GM23338 (cell line): ENCODE data around the gene GMEB2. TPM values are rescaled to one million over a fixed set of nuclear protein-coding genes. Genes with fewer than 3 reads are reported as not detected.

Experiments
- ATAC-seq: fragments of 200-7000 bp; cut with Tn5 transposase; 3 replicates; pipeline ENCODE4 v1.9.1; 2020
- DNase-seq: peaks from one replicate; pipeline ENCODE4 v3.0.0-alpha.2; 2015; ENCODE audit warnings: low spot score
- H2AFZ ChIP-seq: fragments of 200-600 bp; sonication (generic); 2 replicates; pipeline ENCODE4 v1.8.0; 2016; ENCODE audit warnings: antibody characterized with exemption, mild to moderate bottlenecking, moderate library complexity
- H3F3A ChIP-seq: fragments of 200-600 bp; sonication (generic); replicated peaks from 2 replicates; pipeline ENCODE4 v1.8.0; 2017; ENCODE audit warnings: antibody characterized with exemption, mixed run types, low read depth
- H3K27ac ChIP-seq: fragments of 200-600 bp; sonication (generic); 2 replicates; pipeline ENCODE4 v1.6.1; 2016; ENCODE audit warnings: low read depth
- H3K27me3 ChIP-seq: fragments of 200-600 bp; sonication (generic); 2 replicates; pipeline ENCODE4 v1.8.0; 2016; ENCODE audit warnings: mild to moderate bottlenecking, mixed run types, moderate library complexity; ENCODE audit not compliant: insufficient read depth
- H3K36me3 ChIP-seq: fragments of 200-600 bp; sonication (generic); 2 replicates; pipeline ENCODE4 v1.8.0; 2016; ENCODE audit warnings: mild to moderate bottlenecking; ENCODE audit not compliant: insufficient read depth
- H3K4me1 ChIP-seq: fragments of 200-600 bp; sonication (generic); 2 replicates; pipeline ENCODE4 v1.8.0; 2016; ENCODE audit warnings: mild to moderate bottlenecking, moderate library complexity; ENCODE audit not compliant: insufficient read depth
- H3K4me2 ChIP-seq: fragments of 200-600 bp; sonication (generic); 2 replicates; pipeline ENCODE4 v1.7.1; 2017; ENCODE audit warnings: mixed run types
- H3K4me3 ChIP-seq: fragments of 200-600 bp; sonication (generic); 2 replicates; pipeline ENCODE4 v1.6.1; 2016; ENCODE audit warnings: mixed run types
- H3K79me2 ChIP-seq: fragments of 200-600 bp; sonication (generic); replicated peaks from 2 replicates; pipeline ENCODE4 v1.8.0; 2017; ENCODE audit warnings: mild to moderate bottlenecking; ENCODE audit not compliant: insufficient read depth
- H3K9me2 ChIP-seq: fragments of 200-600 bp; sonication (generic); 2 replicates; pipeline ENCODE4 v1.8.0; 2017; ENCODE audit not compliant: insufficient read depth
- H4K20me1 ChIP-seq: fragments of 200-600 bp; sonication (generic); replicated peaks from 2 replicates; pipeline ENCODE4 v1.8.0; 2017; ENCODE audit warnings: mild to moderate bottlenecking; ENCODE audit not compliant: insufficient read depth
- H3K27ac Mint-ChIP-seq: 2 replicates; pipeline ENCODE4 v1.8.0; 2020; ENCODE audit warnings: inconsistent platforms, mild to moderate bottlenecking, moderate library complexity, mixed read lengths
- H3K27me3 Mint-ChIP-seq: 3 replicates; pipeline ENCODE4 v1.8.0; 2022; ENCODE audit warnings: low read depth, mild to moderate bottlenecking, moderate library complexity, mixed read lengths, inconsistent platforms; ENCODE audit not compliant: insufficient read depth, poor library complexity
- H3K36me3 Mint-ChIP-seq: 3 replicates; pipeline ENCODE4 v1.8.0; 2021; ENCODE audit warnings: low read depth, mild to moderate bottlenecking, inconsistent platforms, moderate library complexity, mixed read lengths
- H3K4me1 Mint-ChIP-seq: 3 replicates; pipeline ENCODE4 v1.8.0; 2020; ENCODE audit warnings: mild to moderate bottlenecking, inconsistent platforms, mixed read lengths
- H3K4me3 Mint-ChIP-seq: 3 replicates; pipeline ENCODE4 v1.8.0; 2021; ENCODE audit warnings: moderate library complexity, mild to moderate bottlenecking, inconsistent platforms, mixed read lengths
- H3K9me3 Mint-ChIP-seq: 3 replicates; pipeline ENCODE4 v1.8.0; 2020; ENCODE audit warnings: moderate library complexity, mild to moderate bottlenecking, inconsistent platforms, mixed read lengths
- CREB1 ChIP-seq: fragments of 250-450 bp; sonication (Bioruptor Pico); IDR thresholded peaks from 2 replicates; pipeline ENCODE4 v1.5.0; 2020; ENCODE audit warnings: low read depth, mild to moderate bottlenecking, moderate library complexity
- CTCF ChIP-seq, 2 experiments: fragments of 200-600 bp in 1 of 2; sonication (generic) in 1 of 2; conservative IDR thresholded peaks; 2 replicates each; pipeline versions ENCODE4 v1.5.1 to v1.6.1; 2016 to 2017; ENCODE audit warnings: antibody characterized with exemption in 2 of 2, low read depth in 2 of 2, mild to moderate bottlenecking in 2 of 2, moderate library complexity in 1 of 2
- EZH2 ChIP-seq: fragments of 200-600 bp; sonication (generic); IDR thresholded peaks from one replicate; pipeline ENCODE4 v1.8.0; 2017; ENCODE audit warnings: antibody characterized with exemption, mild to moderate bottlenecking, low read depth; ENCODE audit not compliant: unreplicated experiment
- EZH2phosphoT487 ChIP-seq: fragments of 200-600 bp; sonication (generic); IDR thresholded peaks from one replicate; pipeline ENCODE4 v1.8.1; 2018; ENCODE audit warnings: antibody characterized with exemption; ENCODE audit not compliant: unreplicated experiment
- JUNB ChIP-seq: IDR thresholded peaks from one replicate; pipeline ENCODE4 v1.6.1; 2016; ENCODE audit warnings: antibody characterized with exemption; ENCODE audit not compliant: unreplicated experiment
- NANOG ChIP-seq: IDR thresholded peaks from 2 replicates; pipeline ENCODE4 v1.6.1; 2016; ENCODE audit warnings: antibody characterized with exemption, borderline replicate concordance
- POLR2AphosphoS5 ChIP-seq: IDR thresholded peaks from 2 replicates; pipeline ENCODE4 v1.6.1; 2016; ENCODE audit warnings: antibody characterized with exemption, low read depth
- STAT1 ChIP-seq: IDR thresholded peaks from one replicate; pipeline ENCODE4 v1.6.1; 2016; ENCODE audit warnings: antibody characterized with exemption; ENCODE audit not compliant: unreplicated experiment
- ZNF114 ChIP-seq: fragments of 250-450 bp; sonication (Bioruptor Pico); IDR thresholded peaks from 2 replicates; pipeline ENCODE4 v1.5.0; 2020; ENCODE audit warnings: mild to moderate bottlenecking, moderate library complexity
- ZNF331 ChIP-seq: fragments of 250-450 bp; sonication (Bioruptor Pico); IDR thresholded peaks from 2 replicates; pipeline ENCODE4 v1.5.0; 2020; ENCODE audit warnings: low read depth, mild to moderate bottlenecking, moderate library complexity
- polyA plus RNA-seq: library from polyadenylated mRNA; unstranded; fragments of >200 nt; fragmentation: Nextera tagmentation; extraction: Ambion mirVana; gene quantifications from 2 replicates; pipeline ENCODE4 v1.2.1, GENCODE V29; 2016
- total RNA-seq: library from RNA; depleted of rRNA; stranded (reverse); fragments of >200 nt; shearing (Covaris generic); gene quantifications from 2 replicates; pipeline ENCODE4 v1.2.3, GENCODE V29; 2014
- TF ChIP-seq, protein P1 (sequence below): IDR thresholded peaks from 2 replicates; pipeline ENCODE4 v1.6.1; 2016; ENCODE audit warnings: antibody characterized with exemption
- TF ChIP-seq, protein P2 (sequence below): IDR thresholded peaks from one replicate; pipeline ENCODE4 v1.6.1; 2018; ENCODE audit warnings: antibody characterized with exemption; ENCODE audit not compliant: unreplicated experiment
- TF ChIP-seq, protein P3 (sequence below): fragments of 250-450 bp; sonication (Bioruptor Pico); IDR thresholded peaks from 2 replicates; pipeline ENCODE4 v1.5.0; 2020; ENCODE audit warnings: mild to moderate bottlenecking, moderate library complexity

The GMEB2 gene
- total and polyA plus RNA-seq, 2 experiments from 2014 or later, result 4.4 to 20.6 TPM

- Histone ChIP-seq H3K36me3 (no peaks in the 10 kb centered on the region), H3F3A (0 out of 2 replicates have a peak, but pooled peaks cover 2% of the 10 kb centered on the region), H3K79me2 (no peaks in the 10 kb centered on the region), H3K9me2 (no peaks in the 10 kb centered on the region), H3K4me3 (no peak overlapping the region), H3K4me1 (no peaks in the 10 kb centered on the region), H4K20me1 (no peaks in the 10 kb centered on the region), H2AFZ (no peak overlapping the region), H3K27me3 (no peaks in the 10 kb centered on the region), H3K27ac (no peak overlapping the region), H3K4me2 (no peak overlapping the region)
- DNase-seq, result no peak
- Mint-ChIP-seq H3K27me3 (peaks cover 3% of the 10 kb centered on the region), H3K4me3 (no peak overlapping the region), H3K4me1 (no peaks in the 10 kb centered on the region), H3K36me3 (peaks cover 18% of the 10 kb centered on the region), H3K27ac (no peak overlapping the region; the same call in 1 of the 2 replicates), H3K9me3 (no peaks in the 10 kb centered on the region)
- TF ChIP-seq EZH2phosphoT487 (no peak), EZH2 (no peak), CREB1 (no peak), NANOG (no peak), STAT1 (no peak), POLR2AphosphoS5 (no peak), JUNB (no peak), CTCF (conservative IDR thresholded peaks at IDR 0.05; ENCODE audit: low read depth in 2 of 2) (no peak), ZNF331 (no peak), ZNF114 (no peak)
- TF ChIP-seq, protein P1, sequence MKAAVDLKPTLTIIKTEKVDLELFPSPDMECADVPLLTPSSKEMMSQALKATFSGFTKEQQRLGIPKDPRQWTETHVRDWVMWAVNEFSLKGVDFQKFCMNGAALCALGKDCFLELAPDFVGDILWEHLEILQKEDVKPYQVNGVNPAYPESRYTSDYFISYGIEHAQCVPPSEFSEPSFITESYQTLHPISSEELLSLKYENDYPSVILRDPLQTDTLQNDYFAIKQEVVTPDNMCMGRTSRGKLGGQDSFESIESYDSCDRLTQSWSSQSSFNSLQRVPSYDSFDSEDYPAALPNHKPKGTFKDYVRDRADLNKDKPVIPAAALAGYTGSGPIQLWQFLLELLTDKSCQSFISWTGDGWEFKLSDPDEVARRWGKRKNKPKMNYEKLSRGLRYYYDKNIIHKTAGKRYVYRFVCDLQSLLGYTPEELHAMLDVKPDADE, result no peak
- TF ChIP-seq, protein P2, sequence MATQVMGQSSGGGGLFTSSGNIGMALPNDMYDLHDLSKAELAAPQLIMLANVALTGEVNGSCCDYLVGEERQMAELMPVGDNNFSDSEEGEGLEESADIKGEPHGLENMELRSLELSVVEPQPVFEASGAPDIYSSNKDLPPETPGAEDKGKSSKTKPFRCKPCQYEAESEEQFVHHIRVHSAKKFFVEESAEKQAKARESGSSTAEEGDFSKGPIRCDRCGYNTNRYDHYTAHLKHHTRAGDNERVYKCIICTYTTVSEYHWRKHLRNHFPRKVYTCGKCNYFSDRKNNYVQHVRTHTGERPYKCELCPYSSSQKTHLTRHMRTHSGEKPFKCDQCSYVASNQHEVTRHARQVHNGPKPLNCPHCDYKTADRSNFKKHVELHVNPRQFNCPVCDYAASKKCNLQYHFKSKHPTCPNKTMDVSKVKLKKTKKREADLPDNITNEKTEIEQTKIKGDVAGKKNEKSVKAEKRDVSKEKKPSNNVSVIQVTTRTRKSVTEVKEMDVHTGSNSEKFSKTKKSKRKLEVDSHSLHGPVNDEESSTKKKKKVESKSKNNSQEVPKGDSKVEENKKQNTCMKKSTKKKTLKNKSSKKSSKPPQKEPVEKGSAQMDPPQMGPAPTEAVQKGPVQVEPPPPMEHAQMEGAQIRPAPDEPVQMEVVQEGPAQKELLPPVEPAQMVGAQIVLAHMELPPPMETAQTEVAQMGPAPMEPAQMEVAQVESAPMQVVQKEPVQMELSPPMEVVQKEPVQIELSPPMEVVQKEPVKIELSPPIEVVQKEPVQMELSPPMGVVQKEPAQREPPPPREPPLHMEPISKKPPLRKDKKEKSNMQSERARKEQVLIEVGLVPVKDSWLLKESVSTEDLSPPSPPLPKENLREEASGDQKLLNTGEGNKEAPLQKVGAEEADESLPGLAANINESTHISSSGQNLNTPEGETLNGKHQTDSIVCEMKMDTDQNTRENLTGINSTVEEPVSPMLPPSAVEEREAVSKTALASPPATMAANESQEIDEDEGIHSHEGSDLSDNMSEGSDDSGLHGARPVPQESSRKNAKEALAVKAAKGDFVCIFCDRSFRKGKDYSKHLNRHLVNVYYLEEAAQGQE, result no peak
- TF ChIP-seq, protein P3, sequence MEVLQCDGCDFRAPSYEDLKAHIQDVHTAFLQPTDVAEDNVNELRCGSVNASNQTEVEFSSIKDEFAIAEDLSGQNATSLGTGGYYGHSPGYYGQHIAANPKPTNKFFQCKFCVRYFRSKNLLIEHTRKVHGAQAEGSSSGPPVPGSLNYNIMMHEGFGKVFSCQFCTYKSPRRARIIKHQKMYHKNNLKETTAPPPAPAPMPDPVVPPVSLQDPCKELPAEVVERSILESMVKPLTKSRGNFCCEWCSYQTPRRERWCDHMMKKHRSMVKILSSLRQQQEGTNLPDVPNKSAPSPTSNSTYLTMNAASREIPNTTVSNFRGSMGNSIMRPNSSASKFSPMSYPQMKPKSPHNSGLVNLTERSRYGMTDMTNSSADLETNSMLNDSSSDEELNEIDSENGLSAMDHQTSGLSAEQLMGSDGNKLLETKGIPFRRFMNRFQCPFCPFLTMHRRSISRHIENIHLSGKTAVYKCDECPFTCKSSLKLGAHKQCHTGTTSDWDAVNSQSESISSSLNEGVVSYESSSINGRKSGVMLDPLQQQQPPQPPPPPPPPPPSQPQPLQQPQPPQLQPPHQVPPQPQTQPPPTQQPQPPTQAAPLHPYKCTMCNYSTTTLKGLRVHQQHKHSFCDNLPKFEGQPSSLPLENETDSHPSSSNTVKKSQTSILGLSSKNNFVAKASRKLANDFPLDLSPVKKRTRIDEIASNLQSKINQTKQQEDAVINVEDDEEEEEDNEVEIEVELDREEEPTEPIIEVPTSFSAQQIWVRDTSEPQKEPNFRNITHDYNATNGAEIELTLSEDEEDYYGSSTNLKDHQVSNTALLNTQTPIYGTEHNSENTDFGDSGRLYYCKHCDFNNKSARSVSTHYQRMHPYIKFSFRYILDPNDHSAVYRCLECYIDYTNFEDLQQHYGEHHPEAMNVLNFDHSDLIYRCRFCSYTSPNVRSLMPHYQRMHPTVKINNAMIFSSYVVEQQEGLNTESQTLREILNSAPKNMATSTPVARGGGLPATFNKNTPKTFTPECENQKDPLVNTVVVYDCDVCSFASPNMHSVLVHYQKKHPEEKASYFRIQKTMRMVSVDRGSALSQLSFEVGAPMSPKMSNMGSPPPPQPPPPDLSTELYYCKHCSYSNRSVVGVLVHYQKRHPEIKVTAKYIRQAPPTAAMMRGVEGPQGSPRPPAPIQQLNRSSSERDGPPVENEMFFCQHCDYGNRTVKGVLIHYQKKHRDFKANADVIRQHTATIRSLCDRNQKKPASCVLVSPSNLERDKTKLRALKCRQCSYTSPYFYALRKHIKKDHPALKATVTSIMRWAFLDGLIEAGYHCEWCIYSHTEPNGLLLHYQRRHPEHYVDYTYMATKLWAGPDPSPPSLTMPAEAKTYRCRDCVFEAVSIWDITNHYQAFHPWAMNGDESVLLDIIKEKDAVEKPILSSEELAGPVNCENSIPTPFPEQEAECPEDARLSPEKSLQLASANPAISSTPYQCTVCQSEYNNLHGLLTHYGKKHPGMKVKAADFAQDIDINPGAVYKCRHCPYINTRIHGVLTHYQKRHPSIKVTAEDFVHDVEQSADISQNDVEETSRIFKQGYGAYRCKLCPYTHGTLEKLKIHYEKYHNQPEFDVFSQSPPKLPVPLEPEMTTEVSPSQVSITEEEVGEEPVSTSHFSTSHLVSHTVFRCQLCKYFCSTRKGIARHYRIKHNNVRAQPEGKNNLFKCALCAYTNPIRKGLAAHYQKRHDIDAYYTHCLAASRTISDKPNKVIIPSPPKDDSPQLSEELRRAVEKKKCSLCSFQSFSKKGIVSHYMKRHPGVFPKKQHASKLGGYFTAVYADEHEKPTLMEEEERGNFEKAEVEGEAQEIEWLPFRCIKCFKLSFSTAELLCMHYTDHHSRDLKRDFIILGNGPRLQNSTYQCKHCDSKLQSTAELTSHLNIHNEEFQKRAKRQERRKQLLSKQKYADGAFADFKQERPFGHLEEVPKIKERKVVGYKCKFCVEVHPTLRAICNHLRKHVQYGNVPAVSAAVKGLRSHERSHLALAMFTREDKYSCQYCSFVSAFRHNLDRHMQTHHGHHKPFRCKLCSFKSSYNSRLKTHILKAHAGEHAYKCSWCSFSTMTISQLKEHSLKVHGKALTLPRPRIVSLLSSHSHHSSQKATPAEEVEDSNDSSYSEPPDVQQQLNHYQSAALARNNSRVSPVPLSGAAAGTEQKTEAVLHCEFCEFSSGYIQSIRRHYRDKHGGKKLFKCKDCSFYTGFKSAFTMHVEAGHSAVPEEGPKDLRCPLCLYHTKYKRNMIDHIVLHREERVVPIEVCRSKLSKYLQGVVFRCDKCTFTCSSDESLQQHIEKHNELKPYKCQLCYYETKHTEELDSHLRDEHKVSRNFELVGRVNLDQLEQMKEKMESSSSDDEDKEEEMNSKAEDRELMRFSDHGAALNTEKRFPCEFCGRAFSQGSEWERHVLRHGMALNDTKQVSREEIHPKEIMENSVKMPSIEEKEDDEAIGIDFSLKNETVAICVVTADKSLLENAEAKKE (CRISPR knock-in tag), result no peak
- no peak for ATAC-seq
Observed at GRCh38 chr20:63590218-63591146, 36.4 kb downstream of the GMEB2 start.
